ENCODE data around the gene XPR1. TPM values are rescaled to one million over a fixed set of nuclear protein-coding genes. Genes with fewer than 3 reads are reported as not detected.
A peak's percentile ranks its signal among the peaks of the same experiment; 100 is the strongest.

Gene XPR1
- total RNA-seq, 1 donor from 2014 or later: 35.2 TPM

DNA sequence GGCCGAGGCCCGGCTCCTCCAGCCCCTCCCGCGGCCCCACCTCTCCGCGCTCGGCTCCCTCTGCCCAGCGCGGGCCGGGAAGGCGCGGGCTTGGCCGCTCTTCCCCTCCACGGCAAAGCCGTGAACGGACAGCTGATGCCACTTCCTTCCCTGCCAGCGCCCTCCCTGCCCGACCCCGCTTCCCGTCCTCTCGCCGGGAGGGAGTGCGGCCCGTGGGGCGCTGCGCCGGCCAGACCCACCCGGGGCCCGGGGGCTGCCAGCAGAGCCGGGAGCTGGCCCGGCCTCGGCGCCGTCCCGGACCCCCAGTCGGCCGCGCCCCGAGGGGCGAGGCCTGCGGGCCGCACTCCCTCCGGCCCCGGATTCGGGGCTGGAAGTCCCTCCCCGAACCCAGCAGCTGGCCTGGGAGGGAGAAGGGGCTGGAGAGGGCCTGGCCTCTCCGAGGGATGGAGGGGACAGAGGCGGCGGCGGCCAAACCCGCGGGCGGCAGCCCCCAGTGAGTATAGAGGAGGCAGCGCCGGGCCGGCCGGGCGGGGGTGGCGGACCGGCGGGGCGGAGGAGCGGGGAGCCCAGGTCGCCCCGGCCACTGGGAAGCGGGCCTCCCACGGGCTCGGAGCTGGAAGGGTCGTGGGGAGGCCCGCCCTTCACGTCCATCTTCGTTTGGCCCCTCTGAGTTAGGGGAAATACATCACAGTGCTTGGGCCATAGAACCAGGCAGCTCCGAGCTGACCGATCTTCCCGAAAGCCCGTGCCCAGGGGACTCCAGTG lies 281.2 kb downstream of the XPR1 start, which contains the start of gene KIAA1614:
TSS of gene KIAA1614 (plus strand) at position 97 of the 765 bp plus-strand sequence. CDS start at position 444, 347 bp downstream.
- Histone ChIP-seq H3K27me3 (ENCODE audit: insufficient read depth, low read length) (no peaks in the 10 kb centered on the region), H3K4me3 (ENCODE audit: insufficient read depth, low read depth, low read length) (peak within 1 kb of the TSS; percentile 54), H3K4me1 (ENCODE audit: insufficient read depth, low read length) (peaks cover 8% of the 10 kb centered on the region), H3K27ac (ENCODE audit: low read depth, low read length) (peak within 1 kb of the TSS; percentile 58), H4K20me1 (ENCODE audit: insufficient read depth, low read length) (no peaks in the 10 kb centered on the region), H3K9ac (ENCODE audit: low read length) (peak within 1 kb of the TSS; percentile 84), H3K4me2 (ENCODE audit: low read length) (peak within 1 kb of the TSS; percentile 83), H3K79me2 (ENCODE audit: insufficient read depth, low read length) (no peaks in the 10 kb centered on the region), H2AFZ (ENCODE audit: low read depth, low read length) (peak within 1 kb of the TSS; percentile 83), H3K36me3 (ENCODE audit: insufficient read depth, low read length) (no peaks in the 10 kb centered on the region), H3K9me3 (ENCODE audit: insufficient read depth, low read depth, low read length) (no peaks in the 10 kb centered on the region)
- FAIRE-seq: no peak
- Mint-ChIP-seq H3K9me3 (ENCODE audit: unreplicated experiment) (no peaks in the 10 kb centered on the region), H3K27ac (ENCODE audit: unreplicated experiment) (peak within 1 kb of the TSS; percentile 62), H3K4me3 (ENCODE audit: unreplicated experiment) (peak within 1 kb of the TSS; percentile 80), H3K4me1 (ENCODE audit: low read depth, unreplicated experiment) (no peaks in the 10 kb centered on the region), H3K27me3 (ENCODE audit: low read depth, unreplicated experiment) (peaks cover 60% of the 10 kb centered on the region), H3K36me3 (ENCODE audit: low read depth, unreplicated experiment) (peaks cover 3% of the 10 kb centered on the region)
- peak; percentile 30 for DNase-seq (ENCODE audit: low read depth)
- TF ChIP-seq, protein P1, sequence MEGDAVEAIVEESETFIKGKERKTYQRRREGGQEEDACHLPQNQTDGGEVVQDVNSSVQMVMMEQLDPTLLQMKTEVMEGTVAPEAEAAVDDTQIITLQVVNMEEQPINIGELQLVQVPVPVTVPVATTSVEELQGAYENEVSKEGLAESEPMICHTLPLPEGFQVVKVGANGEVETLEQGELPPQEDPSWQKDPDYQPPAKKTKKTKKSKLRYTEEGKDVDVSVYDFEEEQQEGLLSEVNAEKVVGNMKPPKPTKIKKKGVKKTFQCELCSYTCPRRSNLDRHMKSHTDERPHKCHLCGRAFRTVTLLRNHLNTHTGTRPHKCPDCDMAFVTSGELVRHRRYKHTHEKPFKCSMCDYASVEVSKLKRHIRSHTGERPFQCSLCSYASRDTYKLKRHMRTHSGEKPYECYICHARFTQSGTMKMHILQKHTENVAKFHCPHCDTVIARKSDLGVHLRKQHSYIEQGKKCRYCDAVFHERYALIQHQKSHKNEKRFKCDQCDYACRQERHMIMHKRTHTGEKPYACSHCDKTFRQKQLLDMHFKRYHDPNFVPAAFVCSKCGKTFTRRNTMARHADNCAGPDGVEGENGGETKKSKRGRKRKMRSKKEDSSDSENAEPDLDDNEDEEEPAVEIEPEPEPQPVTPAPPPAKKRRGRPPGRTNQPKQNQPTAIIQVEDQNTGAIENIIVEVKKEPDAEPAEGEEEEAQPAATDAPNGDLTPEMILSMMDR (IDR thresholded peaks at IDR 0.05; ENCODE audit: insufficient read depth, low read depth, low read length): no peak
- TF ChIP-seq EZH2 (IDR thresholded peaks at IDR 0.05; ENCODE audit: insufficient read depth, low read length): no peak

DNA sequence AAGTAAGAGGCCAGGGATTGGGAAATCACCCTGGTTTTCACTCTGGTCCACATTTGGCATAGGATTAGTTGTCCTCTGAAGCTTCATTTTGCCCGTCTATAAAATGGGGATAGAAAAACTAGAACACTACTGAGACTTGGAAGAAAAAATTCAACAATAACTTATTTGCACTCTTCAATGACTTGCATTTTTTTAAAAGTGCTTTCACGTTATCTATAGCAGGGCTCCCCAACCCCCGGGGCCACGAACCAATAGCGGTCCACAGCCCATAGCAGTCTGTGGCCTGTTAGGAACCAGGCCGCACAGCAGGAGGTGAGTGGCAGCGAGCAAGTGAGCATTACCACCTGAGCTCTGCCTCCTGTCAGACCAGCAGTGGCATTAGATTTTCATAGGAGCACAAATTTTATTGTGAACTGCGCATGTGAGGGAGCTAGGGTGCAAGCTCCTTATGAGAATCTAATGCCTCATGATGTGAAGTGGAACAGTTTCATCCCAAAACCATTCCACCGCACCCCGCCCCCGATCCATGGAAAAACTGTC lies 283.7 kb downstream of the XPR1 start:
- no peaks in the 10 kb centered on the region for H3K36me3 ChIP-seq (ENCODE audit: insufficient read depth, low read length)
- H3K79me2 ChIP-seq (ENCODE audit: insufficient read depth, low read length): no peaks in the 10 kb centered on the region
- H3K4me3 ChIP-seq (ENCODE audit: insufficient read depth, low read depth, low read length): no peak overlapping the region
- Mint-ChIP-seq H3K27me3 (ENCODE audit: low read depth, unreplicated experiment) (peaks cover 49% of the 10 kb centered on the region), H3K4me3 (ENCODE audit: unreplicated experiment) (no peak overlapping the region), H3K4me1 (ENCODE audit: low read depth, unreplicated experiment) (no peaks in the 10 kb centered on the region), H3K27ac (ENCODE audit: unreplicated experiment) (no peak overlapping the region), H3K36me3 (ENCODE audit: low read depth, unreplicated experiment) (peaks cover 4% of the 10 kb centered on the region), H3K9me3 (ENCODE audit: unreplicated experiment) (no peaks in the 10 kb centered on the region)
- no peaks in the 10 kb centered on the region for H3K9me3 ChIP-seq (ENCODE audit: insufficient read depth, low read depth, low read length)
- DNase-seq (ENCODE audit: low read depth) (no peak), FAIRE-seq (no peak)
- TF ChIP-seq, protein P1 (IDR thresholded peaks at IDR 0.05; ENCODE audit: insufficient read depth, low read depth, low read length): no peak
- TF ChIP-seq EZH2 (IDR thresholded peaks at IDR 0.05; ENCODE audit: insufficient read depth, low read length): no peak
- peaks cover 8% of the 10 kb centered on the region for H3K4me1 ChIP-seq (ENCODE audit: insufficient read depth, low read length)
- no peak overlapping the region for H3K9ac ChIP-seq (ENCODE audit: low read length)
- H3K27me3 ChIP-seq (ENCODE audit: insufficient read depth, low read length): no peaks in the 10 kb centered on the region
- no peak overlapping the region for H3K27ac ChIP-seq (ENCODE audit: low read depth, low read length)
- no peak overlapping the region for H2AFZ ChIP-seq (ENCODE audit: low read depth, low read length)
- no peak overlapping the region for H3K4me2 ChIP-seq (ENCODE audit: low read length)
- no peaks in the 10 kb centered on the region for H4K20me1 ChIP-seq (ENCODE audit: insufficient read depth, low read length)
